SH-SY5Y (cell line): ENCODE measurements around the gene PGF.

Experiments used
- GATA2 ChIP-seq: IDR thresholded peaks from 2 replicates; pipeline ENCODE4 v1.6.1; 2011; ENCODE audit warnings: mild to moderate bottlenecking, low read depth, low read length
- GATA3 ChIP-seq: IDR thresholded peaks from 2 replicates; pipeline ENCODE4 v1.6.1; 2011; ENCODE audit warnings: low read depth, mild to moderate bottlenecking, low read length, moderate library complexity

GRCh38 chr14:74918380-74918779 lies 37.0 kb downstream of the PGF start:
- TF ChIP-seq GATA2 (no peak), GATA3 (no peak)
